ENCODE data around the gene CCNF. TPM values are rescaled to one million over a fixed set of nuclear protein-coding genes. Genes with fewer than 3 reads are reported as not detected.

CCNF gene
- polyA plus RNA-seq, 1 donor from 2014 or later = 5.2 TPM

DNA sequence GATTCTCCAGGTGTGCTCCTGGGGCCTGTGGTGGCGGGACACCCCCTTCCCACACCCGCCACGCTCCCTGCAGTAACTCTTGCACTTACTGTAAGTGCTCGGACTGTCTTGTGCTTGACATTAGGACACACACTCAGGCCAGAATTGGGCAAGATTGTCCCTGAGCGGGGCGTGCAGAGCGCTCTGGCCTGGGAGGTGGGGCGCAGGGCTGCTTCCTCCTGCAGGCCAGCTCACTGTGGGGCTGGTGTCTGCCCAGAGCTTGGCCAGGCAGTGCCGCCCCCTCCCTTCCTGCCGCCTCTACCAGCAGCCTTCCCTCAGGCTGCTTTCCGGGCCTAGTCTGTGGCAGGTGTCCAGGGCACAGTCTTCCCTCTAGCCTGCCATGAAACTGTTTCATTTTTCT is 78.4 kb downstream of the CCNF start:
- no peaks in the 10 kb centered on the region for H3K36me3 ChIP-seq (ENCODE audit: insufficient read depth, low read length)
- TF ChIP-seq RAD21 (conservative IDR thresholded peaks at IDR 0.05) = no peak
- TF ChIP-seq, protein P1, sequence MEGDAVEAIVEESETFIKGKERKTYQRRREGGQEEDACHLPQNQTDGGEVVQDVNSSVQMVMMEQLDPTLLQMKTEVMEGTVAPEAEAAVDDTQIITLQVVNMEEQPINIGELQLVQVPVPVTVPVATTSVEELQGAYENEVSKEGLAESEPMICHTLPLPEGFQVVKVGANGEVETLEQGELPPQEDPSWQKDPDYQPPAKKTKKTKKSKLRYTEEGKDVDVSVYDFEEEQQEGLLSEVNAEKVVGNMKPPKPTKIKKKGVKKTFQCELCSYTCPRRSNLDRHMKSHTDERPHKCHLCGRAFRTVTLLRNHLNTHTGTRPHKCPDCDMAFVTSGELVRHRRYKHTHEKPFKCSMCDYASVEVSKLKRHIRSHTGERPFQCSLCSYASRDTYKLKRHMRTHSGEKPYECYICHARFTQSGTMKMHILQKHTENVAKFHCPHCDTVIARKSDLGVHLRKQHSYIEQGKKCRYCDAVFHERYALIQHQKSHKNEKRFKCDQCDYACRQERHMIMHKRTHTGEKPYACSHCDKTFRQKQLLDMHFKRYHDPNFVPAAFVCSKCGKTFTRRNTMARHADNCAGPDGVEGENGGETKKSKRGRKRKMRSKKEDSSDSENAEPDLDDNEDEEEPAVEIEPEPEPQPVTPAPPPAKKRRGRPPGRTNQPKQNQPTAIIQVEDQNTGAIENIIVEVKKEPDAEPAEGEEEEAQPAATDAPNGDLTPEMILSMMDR (IDR thresholded peaks at IDR 0.05; ENCODE audit: poor library complexity, severe bottlenecking) = no peak
- TF ChIP-seq MXI1 (conservative IDR thresholded peaks at IDR 0.05; ENCODE audit: poor library complexity, severe bottlenecking) = no peak
- no peak for TF ChIP-seq EP300 (conservative IDR thresholded peaks at IDR 0.05; ENCODE audit: poor library complexity, severe bottlenecking)
- TF ChIP-seq TAF1 (IDR thresholded peaks at IDR 0.05; ENCODE audit: low read depth) = no peak
- TF ChIP-seq POLR2AphosphoS5 (IDR thresholded peaks at IDR 0.05) = no peak
- no peak for TF ChIP-seq SMC3 (conservative IDR thresholded peaks at IDR 0.05; ENCODE audit: poor library complexity)
- TF ChIP-seq EZH2 (IDR thresholded peaks at IDR 0.05; ENCODE audit: borderline replicate concordance, insufficient read depth, low read length, poor library complexity, severe bottlenecking) = no peak
- TF ChIP-seq, protein P2, sequence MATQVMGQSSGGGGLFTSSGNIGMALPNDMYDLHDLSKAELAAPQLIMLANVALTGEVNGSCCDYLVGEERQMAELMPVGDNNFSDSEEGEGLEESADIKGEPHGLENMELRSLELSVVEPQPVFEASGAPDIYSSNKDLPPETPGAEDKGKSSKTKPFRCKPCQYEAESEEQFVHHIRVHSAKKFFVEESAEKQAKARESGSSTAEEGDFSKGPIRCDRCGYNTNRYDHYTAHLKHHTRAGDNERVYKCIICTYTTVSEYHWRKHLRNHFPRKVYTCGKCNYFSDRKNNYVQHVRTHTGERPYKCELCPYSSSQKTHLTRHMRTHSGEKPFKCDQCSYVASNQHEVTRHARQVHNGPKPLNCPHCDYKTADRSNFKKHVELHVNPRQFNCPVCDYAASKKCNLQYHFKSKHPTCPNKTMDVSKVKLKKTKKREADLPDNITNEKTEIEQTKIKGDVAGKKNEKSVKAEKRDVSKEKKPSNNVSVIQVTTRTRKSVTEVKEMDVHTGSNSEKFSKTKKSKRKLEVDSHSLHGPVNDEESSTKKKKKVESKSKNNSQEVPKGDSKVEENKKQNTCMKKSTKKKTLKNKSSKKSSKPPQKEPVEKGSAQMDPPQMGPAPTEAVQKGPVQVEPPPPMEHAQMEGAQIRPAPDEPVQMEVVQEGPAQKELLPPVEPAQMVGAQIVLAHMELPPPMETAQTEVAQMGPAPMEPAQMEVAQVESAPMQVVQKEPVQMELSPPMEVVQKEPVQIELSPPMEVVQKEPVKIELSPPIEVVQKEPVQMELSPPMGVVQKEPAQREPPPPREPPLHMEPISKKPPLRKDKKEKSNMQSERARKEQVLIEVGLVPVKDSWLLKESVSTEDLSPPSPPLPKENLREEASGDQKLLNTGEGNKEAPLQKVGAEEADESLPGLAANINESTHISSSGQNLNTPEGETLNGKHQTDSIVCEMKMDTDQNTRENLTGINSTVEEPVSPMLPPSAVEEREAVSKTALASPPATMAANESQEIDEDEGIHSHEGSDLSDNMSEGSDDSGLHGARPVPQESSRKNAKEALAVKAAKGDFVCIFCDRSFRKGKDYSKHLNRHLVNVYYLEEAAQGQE (IDR thresholded peaks at IDR 0.05; ENCODE audit: borderline replicate concordance) = no peak
- no peak overlapping the region for H2AFZ ChIP-seq (ENCODE audit: low read depth, low read length)
- H3K79me2 ChIP-seq (replicated peaks; ENCODE audit: insufficient read depth, low read length) = no peaks in the 10 kb centered on the region
- H3K4me2 ChIP-seq (ENCODE audit: low read length) = no peak overlapping the region
- no peak overlapping the region for H3K4me3 ChIP-seq (ENCODE audit: low read length)
- H3K9me2 ChIP-seq (ENCODE audit: insufficient read depth, low read length) = no peaks in the 10 kb centered on the region
- no peaks in the 10 kb centered on the region for H3K9me3 ChIP-seq (ENCODE audit: low read length)
- H3K27me3 ChIP-seq (ENCODE audit: insufficient read depth, low read depth, low read length) = no peaks in the 10 kb centered on the region
- no peak overlapping the region for H3K27ac ChIP-seq (ENCODE audit: low read length)
- no peak overlapping the region for H3K9ac ChIP-seq (ENCODE audit: low read length)
- H3F3A ChIP-seq (ENCODE audit: insufficient read depth, low read length, poor library complexity, severe bottlenecking) = no peaks in the 10 kb centered on the region
- H4K20me1 ChIP-seq (ENCODE audit: insufficient read depth) = no peaks in the 10 kb centered on the region

Small RNA genes within 50 kb of the gene (small RNA-seq; reads per million reads assigned to genes)
- 0 to 0.52 (median 0) reads per million in 3 experiments for gene MIR6768

Other genes starting within 250 kb of the CCNF start
- 10.3 and 12.3 TPM in 2 replicates for gene CASKIN1, start 232.8 kb upstream of the CCNF start, polyA plus RNA-seq
- 13.5 and 34.2 TPM in 2 replicates for gene MLST8, start 224.0 kb upstream of the CCNF start, polyA plus RNA-seq
- gene BRICD5, start 218.6 kb upstream of the CCNF start, polyA plus RNA-seq = 39.2 and 43.6 TPM in 2 replicates
- gene PGP, start 214.6 kb upstream of the CCNF start, polyA plus RNA-seq = 42.2 and 44.1 TPM in 2 replicates
- gene E4F1, start 205.9 kb upstream of the CCNF start, polyA plus RNA-seq = 64.9 and 81.6 TPM in 2 replicates
- gene DNASE1L2, start 193.0 kb upstream of the CCNF start, polyA plus RNA-seq = 10.2 and 10.9 TPM in 2 replicates
- gene ECI1, start 177.9 kb upstream of the CCNF start, polyA plus RNA-seq = 33.1 and 35.3 TPM in 2 replicates
- gene RNPS1, start 161.3 kb upstream of the CCNF start, polyA plus RNA-seq = 180 and 195 TPM in 2 replicates
- gene ABCA3, start 88.7 kb upstream of the CCNF start, polyA plus RNA-seq = 30.7 and 34.1 TPM in 2 replicates
- gene TEDC2, start 30.7 kb downstream of the CCNF start, polyA plus RNA-seq = 27.6 and 31.5 TPM in 2 replicates
- gene NTN3, start 41.9 kb downstream of the CCNF start, polyA plus RNA-seq = 1.2 and 2.4 TPM in 2 replicates
- gene TBC1D24, start 45.7 kb downstream of the CCNF start, polyA plus RNA-seq = 27.1 and 30.1 TPM in 2 replicates
- 89.7 and 100 TPM in 2 replicates for gene ATP6V0C, start 84.5 kb downstream of the CCNF start, polyA plus RNA-seq
- gene AMDHD2, start 90.9 kb downstream of the CCNF start, polyA plus RNA-seq = 50.0 and 80.3 TPM in 2 replicates
- gene CEMP1, start 102.0 kb downstream of the CCNF start, polyA plus RNA-seq = 0.46 TPM in 1 of 2 replicates, not detected in the other
- 18.6 and 20.1 TPM in 2 replicates for gene PDPK1, start 108.6 kb downstream of the CCNF start, polyA plus RNA-seq